ENCODE data around the gene DBNDD2. TPM values are rescaled to one million over a fixed set of nuclear protein-coding genes. Genes with fewer than 3 reads are reported as not detected.

The DBNDD2 gene
- total RNA-seq, 1 donor from 2014 or later, result 364 TPM

GRCh38 chr20:45409521-45410272 lies 1.6 kb downstream of the DBNDD2 start:
- no peak for DNase-seq (ENCODE audit: missing footprints)
- ATAC-seq, result no peak
- intact Hi-C loops (cut with DNase I), result loop anchor here (5.0 kb wide), 1 partner anchor 67 kb away; no protein-coding TSS in a partner anchor

DNA sequence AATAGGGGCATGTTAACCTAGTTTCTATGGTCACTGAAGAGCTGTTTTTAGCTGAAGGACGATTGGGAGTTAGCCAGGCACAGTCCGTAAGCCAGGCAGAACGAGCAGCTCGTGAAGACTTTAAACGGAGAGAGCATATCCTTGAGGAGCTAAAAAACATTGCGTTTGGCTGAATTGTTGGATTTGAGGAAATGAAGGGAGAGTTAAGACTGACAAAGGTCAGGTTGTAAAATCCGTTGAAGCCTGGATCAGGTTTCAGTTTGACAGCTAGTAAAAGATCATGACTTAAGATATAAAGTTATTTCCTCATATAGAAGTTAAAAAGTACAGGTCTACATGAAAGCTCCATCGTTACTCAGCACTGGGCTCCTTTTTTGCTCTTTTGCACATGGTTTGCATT lies 2.8 kb downstream of the DBNDD2 start:
- no peak for ATAC-seq
- no peak for DNase-seq (ENCODE audit: missing footprints)
- intact Hi-C loops (cut with DNase I), result loop anchor here (1.0 kb wide), 1 partner anchor 11 kb away; no protein-coding TSS in a partner anchor

DNA sequence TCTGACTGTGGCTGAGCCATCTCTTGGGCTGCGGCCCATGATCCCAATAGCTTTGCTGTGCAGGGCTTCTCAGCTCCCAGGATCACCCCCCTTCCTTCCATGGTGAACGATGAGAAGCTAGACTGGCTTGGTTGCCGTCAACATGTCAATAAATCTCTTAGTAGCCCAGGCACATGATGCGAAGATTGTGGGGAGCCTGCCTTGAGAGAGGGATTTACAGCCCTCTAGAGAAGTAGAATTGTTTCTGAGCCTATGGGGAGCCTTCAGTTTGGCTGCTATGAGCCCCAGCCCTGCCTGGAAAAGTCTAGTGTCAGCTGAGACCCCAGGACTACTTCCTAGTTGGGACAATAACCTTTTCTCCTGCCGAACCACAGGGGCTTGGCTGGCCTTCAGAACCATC lies 4.6 kb downstream of the DBNDD2 start:
- ATAC-seq, result no peak
- DNase-seq (ENCODE audit: missing footprints), result no peak
- intact Hi-C loops (cut with DNase I), result no loop called here

GRCh38 chr20:45413479-45413878 lies 5.4 kb downstream of the DBNDD2 start:
- intact Hi-C loops (cut with DNase I), result no loop called here
- ATAC-seq (no peak), DNase-seq (ENCODE audit: missing footprints) (no peak)

- ATAC-seq (peak; percentile 75), DNase-seq (ENCODE audit: missing footprints) (peak; percentile 95)
- intact Hi-C loops (cut with DNase I), result no loop called here
These were observed 7.9 kb downstream of the DBNDD2 start, which contains the start of gene PIGT for GRCh38 chr20:45415822-45416637. Gene PIGT, plus strand, starts transcription at chr20:45416141. Its CDS starts 16 bp downstream, at chr20:45416157.

DNA sequence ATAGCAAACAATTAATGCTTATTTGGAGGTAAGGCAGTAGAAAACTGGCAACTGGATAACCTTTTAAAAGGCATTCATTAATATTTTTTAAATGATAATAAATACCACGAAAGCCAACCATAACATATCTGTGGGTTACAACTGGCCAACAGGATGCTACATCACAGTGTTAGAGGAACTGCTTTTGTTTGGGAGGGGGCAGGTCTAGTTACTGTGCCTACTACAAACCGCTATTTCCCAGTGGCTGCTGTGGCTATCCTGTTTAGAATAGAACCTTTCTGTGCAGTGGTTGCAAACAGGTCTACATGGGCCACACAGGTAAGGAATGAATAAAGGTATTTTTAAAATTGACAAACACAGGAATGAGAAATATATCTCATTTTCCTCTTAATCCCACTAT lies 8.8 kb downstream of the DBNDD2 start:
- ATAC-seq (no peak), DNase-seq (ENCODE audit: missing footprints) (no peak)
- intact Hi-C loops (cut with DNase I), result no loop called here

GRCh38 chr20:45419188-45420091 lies 11.4 kb downstream of the DBNDD2 start:
- intact Hi-C loops (cut with DNase I), result loop anchor here (1.0 kb wide), 1 partner anchor 12 kb away; no protein-coding TSS in a partner anchor
- DNase-seq (ENCODE audit: missing footprints) (no peak), ATAC-seq (peak; percentile 89)

DNA sequence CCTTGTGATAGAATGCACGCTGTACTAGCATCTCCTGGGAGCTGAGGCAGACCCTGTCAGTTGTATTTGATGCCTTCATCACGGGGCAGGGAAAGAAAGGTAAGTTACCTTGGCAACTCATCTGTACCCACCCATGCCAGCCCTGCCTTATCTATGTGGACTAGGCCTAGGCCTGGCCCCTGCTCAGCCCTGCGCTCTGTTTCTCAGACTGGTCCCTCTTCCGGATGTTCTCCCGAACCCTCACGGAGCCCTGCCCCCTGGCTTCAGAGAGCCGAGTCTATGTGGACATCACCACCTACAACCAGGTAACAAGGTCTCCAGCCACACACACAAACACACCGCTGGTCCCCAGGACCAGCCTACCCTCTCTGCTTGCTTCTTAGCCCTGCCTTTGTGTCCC lies 12.0 kb downstream of the DBNDD2 start:
- ATAC-seq (peak; percentile 18), DNase-seq (ENCODE audit: missing footprints) (no peak)
- intact Hi-C loops (cut with DNase I), result no loop called here

- ATAC-seq, result no peak
- DNase-seq (ENCODE audit: missing footprints), result no peak
- intact Hi-C loops (cut with DNase I), result no loop called here
These were observed 15.6 kb downstream of the DBNDD2 start for GRCh38 chr20:45423700-45424099.

DNA sequence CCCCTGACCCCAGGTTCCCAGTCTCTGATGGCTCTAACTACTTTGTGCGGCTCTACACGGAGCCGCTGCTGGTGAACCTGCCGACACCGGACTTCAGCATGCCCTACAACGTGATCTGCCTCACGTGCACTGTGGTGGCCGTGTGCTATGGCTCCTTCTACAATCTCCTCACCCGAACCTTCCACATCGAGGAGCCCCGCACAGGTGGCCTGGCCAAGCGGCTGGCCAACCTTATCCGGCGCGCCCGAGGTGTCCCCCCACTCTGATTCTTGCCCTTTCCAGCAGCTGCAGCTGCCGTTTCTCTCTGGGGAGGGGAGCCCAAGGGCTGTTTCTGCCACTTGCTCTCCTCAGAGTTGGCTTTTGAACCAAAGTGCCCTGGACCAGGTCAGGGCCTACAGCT lies 17.5 kb downstream of the DBNDD2 start:
- intact Hi-C loops (cut with DNase I), result no loop called here
- ATAC-seq (no peak), DNase-seq (ENCODE audit: missing footprints) (no peak)

- peak; percentile 42 for ATAC-seq
- intact Hi-C loops (cut with DNase I), result no loop called here
- DNase-seq (ENCODE audit: missing footprints), result no peak
These were observed 18.4 kb downstream of the DBNDD2 start for GRCh38 chr20:45426320-45427016.

DNA sequence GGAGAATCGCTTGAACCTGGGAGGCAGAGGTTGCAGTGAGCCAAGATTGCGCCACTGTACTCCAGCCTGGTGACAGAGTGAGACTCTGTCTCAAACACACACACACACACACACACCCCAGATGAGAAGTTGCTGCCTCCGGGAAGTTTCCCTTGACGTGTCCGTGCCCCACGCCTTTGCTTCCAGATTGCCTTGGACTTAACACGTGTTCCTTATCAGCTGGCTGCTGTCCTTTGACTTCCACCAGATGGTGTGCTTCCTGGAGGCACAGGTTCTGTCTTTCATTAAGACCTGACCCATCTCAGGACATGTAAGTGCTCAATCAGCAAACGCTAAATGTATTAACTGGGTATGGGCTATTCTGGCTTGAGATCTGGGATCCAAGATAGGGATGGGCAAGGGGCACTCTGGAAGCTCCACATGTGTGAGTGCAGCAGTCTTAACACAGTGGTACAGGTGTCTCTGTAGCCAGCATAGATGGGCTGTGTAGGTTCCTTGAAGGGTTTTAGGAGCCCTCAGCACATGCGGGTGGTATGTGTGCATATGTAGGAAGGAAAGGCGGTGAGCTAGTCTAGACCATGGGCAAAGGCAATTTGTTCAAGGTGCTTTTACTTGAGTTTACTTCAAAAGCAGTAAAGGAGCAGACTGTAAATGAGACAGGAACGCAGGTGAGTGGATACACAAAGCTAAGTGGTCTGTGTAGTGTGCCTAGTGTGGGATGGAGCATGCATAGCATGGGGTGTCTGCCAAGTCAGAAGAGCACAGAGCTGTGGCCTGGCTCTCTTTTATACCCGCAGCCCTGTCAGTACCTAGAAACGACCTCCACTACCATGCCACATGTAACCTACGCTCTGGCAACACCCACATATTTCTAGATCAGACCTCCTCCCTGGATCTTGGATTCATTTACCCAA lies 19.4 kb downstream of the DBNDD2 start:
- intact Hi-C loops (cut with DNase I), result no loop called here
- DNase-seq (ENCODE audit: missing footprints), result no peak
- ATAC-seq, result peak; percentile 37

DNA sequence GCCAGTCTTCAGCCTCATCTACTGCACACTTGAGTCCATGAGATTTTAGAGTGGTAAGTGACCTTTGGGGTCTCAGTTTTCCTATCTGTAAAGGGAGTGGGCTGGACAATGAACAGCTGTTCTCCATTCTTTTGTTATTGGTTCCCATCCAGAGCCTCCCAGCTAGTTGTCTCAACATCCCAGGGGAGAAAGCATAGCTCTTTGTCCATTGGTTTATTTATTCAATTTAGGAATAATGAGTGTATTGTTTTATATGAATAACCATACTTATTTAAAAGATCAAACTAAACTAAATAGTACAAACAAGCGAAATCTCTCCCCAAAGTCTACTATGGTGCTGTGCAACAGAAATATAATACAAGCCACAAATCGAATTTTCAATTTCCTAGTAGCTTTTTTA lies 21.5 kb downstream of the DBNDD2 start:
- DNase-seq (ENCODE audit: missing footprints) (no peak), ATAC-seq (no peak)
- intact Hi-C loops (cut with DNase I), result loop anchor here (10.0 kb wide), 1 partner anchor 345 kb away; no protein-coding TSS in a partner anchor

DNA sequence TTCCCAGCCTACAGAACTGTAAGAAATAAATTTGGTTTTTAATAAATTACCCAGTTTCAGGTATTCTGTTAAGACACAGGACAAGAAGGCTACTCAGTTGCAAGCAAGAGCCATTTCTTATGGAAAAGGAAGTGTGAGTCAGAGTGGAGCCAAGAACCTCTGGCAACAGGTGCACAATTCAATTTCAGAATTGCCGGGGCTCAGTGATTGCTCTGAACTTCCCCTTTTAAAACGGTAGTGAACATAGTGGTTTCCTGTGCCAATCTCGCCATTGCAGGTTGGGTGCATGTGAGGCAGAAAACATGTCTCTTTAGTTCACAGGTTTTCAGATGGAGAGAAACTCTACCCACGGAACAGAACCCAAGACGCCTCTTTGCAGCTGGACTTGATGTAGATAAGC lies 24.2 kb downstream of the DBNDD2 start:
- DNase-seq (ENCODE audit: missing footprints) (no peak), ATAC-seq (no peak)
- intact Hi-C loops (cut with DNase I), result loop anchor here (10.0 kb wide), 1 partner anchor 343 kb away; no protein-coding TSS in a partner anchor

GRCh38 chr20:45433316-45433715 lies 25.2 kb downstream of the DBNDD2 start:
- ATAC-seq (peak; percentile 79), DNase-seq (ENCODE audit: missing footprints) (no peak)
- intact Hi-C loops (cut with DNase I), result loop anchor here (10.0 kb wide), 1 partner anchor 341 kb away; no protein-coding TSS in a partner anchor

- ATAC-seq (no peak), DNase-seq (ENCODE audit: missing footprints) (no peak)
- intact Hi-C loops (cut with DNase I), result loop anchor here (10.0 kb wide), 1 partner anchor 341 kb away; no protein-coding TSS in a partner anchor
These were observed 25.9 kb downstream of the DBNDD2 start for GRCh38 chr20:45433976-45434375.
